ENCODE results near the gene ATXN10. TPM values are rescaled to one million over a fixed set of nuclear protein-coding genes. Genes with fewer than 3 reads are reported as not detected.

ATXN10 gene
- total and polyA plus RNA-seq, 2 experiments from 2014 or later: 99.0 to 163 TPM

DNA sequence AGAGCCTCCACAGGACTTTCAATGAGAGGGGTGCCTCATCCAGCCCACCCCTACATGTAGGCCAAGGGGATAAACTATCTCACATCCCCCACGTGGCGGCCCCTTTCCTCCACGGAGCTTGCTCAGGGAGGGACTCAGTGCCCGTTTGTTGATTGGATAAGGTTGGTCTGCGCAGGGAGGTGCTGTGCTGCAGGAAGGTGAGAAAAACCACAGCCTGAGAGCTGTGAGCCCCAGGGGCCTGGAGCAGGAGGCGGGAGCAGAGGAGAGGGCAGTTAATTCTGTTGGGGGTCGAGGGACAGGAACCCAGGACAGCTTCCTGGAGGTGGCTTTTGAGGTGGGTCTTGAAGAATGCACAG lies 31.9 kb upstream of the ATXN10 start:
- Histone ChIP-seq H3K4me2 (no peak overlapping the region), H4K20me1 (replicated peaks; ENCODE audit: insufficient read depth) (no peaks in the 10 kb centered on the region), H3K9me2 (ENCODE audit: insufficient read depth) (no peaks in the 10 kb centered on the region), H3K27me3 (ENCODE audit: insufficient read depth) (peaks cover 5% of the 10 kb centered on the region), H3K4me1 (ENCODE audit: insufficient read depth) (peaks cover 6% of the 10 kb centered on the region), H2AFZ (peak overlapping the region; percentile 28; the same call in 1 of the 2 replicates), H3K79me2 (replicated peaks; ENCODE audit: insufficient read depth) (no peaks in the 10 kb centered on the region), H3F3A (replicated peaks; ENCODE audit: low read depth) (no peaks in the 10 kb centered on the region), H3K27ac (ENCODE audit: low read depth) (no peak overlapping the region), H3K36me3 (ENCODE audit: insufficient read depth) (no peaks in the 10 kb centered on the region), H3K4me3 (no peak overlapping the region)
- Mint-ChIP-seq H3K27ac (peak overlapping the region; percentile 18; the same call in 1 of the 2 replicates), H3K36me3 (ENCODE audit: low read depth) (no peaks in the 10 kb centered on the region), H3K4me1 (peaks cover 20% of the 10 kb centered on the region), H3K4me3 (no peak overlapping the region), H3K27me3 (ENCODE audit: insufficient read depth, low read depth, poor library complexity) (peaks cover 16% of the 10 kb centered on the region), H3K9me3 (no peaks in the 10 kb centered on the region)
- DNase-seq (ENCODE audit: low spot score) (no peak), ATAC-seq (no peak; the same call in 1 of the 3 replicates)
- TF ChIP-seq EZH2 (IDR thresholded peaks at IDR 0.05; ENCODE audit: low read depth, unreplicated experiment) (no peak), STAT1 (IDR thresholded peaks at IDR 0.05; ENCODE audit: unreplicated experiment) (no peak), NANOG (IDR thresholded peaks at IDR 0.05; ENCODE audit: borderline replicate concordance) (no peak), JUNB (IDR thresholded peaks at IDR 0.05; ENCODE audit: unreplicated experiment) (no peak), ZNF331 (CRISPR knock-in tag; IDR thresholded peaks at IDR 0.05; ENCODE audit: low read depth) (no peak), POLR2AphosphoS5 (IDR thresholded peaks at IDR 0.05; ENCODE audit: low read depth) (no peak)
- TF ChIP-seq, protein P1, sequence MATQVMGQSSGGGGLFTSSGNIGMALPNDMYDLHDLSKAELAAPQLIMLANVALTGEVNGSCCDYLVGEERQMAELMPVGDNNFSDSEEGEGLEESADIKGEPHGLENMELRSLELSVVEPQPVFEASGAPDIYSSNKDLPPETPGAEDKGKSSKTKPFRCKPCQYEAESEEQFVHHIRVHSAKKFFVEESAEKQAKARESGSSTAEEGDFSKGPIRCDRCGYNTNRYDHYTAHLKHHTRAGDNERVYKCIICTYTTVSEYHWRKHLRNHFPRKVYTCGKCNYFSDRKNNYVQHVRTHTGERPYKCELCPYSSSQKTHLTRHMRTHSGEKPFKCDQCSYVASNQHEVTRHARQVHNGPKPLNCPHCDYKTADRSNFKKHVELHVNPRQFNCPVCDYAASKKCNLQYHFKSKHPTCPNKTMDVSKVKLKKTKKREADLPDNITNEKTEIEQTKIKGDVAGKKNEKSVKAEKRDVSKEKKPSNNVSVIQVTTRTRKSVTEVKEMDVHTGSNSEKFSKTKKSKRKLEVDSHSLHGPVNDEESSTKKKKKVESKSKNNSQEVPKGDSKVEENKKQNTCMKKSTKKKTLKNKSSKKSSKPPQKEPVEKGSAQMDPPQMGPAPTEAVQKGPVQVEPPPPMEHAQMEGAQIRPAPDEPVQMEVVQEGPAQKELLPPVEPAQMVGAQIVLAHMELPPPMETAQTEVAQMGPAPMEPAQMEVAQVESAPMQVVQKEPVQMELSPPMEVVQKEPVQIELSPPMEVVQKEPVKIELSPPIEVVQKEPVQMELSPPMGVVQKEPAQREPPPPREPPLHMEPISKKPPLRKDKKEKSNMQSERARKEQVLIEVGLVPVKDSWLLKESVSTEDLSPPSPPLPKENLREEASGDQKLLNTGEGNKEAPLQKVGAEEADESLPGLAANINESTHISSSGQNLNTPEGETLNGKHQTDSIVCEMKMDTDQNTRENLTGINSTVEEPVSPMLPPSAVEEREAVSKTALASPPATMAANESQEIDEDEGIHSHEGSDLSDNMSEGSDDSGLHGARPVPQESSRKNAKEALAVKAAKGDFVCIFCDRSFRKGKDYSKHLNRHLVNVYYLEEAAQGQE (IDR thresholded peaks at IDR 0.05; ENCODE audit: unreplicated experiment): no peak

GRCh38 chr22:45640291-45640940 lies 31.2 kb upstream of the ATXN10 start:
- no peaks in the 10 kb centered on the region for H4K20me1 ChIP-seq (replicated peaks; ENCODE audit: insufficient read depth)
- DNase-seq (ENCODE audit: low spot score): no peak
- H3K4me3 ChIP-seq: no peak overlapping the region
- no peaks in the 10 kb centered on the region for H3K79me2 ChIP-seq (replicated peaks; ENCODE audit: insufficient read depth)
- H2AFZ ChIP-seq: peak overlapping the region; percentile 28; the same call in 1 of the 2 replicates
- ATAC-seq: peak; percentile 31
- no peaks in the 10 kb centered on the region for H3F3A ChIP-seq (replicated peaks; ENCODE audit: low read depth)
- Mint-ChIP-seq H3K4me3 (no peak overlapping the region), H3K4me1 (peaks cover 20% of the 10 kb centered on the region), H3K9me3 (no peaks in the 10 kb centered on the region), H3K27me3 (ENCODE audit: insufficient read depth, low read depth, poor library complexity) (peaks cover 22% of the 10 kb centered on the region), H3K36me3 (ENCODE audit: low read depth) (no peaks in the 10 kb centered on the region), H3K27ac (no peak overlapping the region)
- H3K36me3 ChIP-seq (ENCODE audit: insufficient read depth): no peaks in the 10 kb centered on the region
- no peak overlapping the region for H3K27ac ChIP-seq (ENCODE audit: low read depth)
- H3K4me1 ChIP-seq (ENCODE audit: insufficient read depth): peaks cover 6% of the 10 kb centered on the region
- H3K27me3 ChIP-seq (ENCODE audit: insufficient read depth): peaks cover 11% of the 10 kb centered on the region
- H3K4me2 ChIP-seq: no peak overlapping the region
- no peaks in the 10 kb centered on the region for H3K9me2 ChIP-seq (ENCODE audit: insufficient read depth)
- TF ChIP-seq, protein P2, sequence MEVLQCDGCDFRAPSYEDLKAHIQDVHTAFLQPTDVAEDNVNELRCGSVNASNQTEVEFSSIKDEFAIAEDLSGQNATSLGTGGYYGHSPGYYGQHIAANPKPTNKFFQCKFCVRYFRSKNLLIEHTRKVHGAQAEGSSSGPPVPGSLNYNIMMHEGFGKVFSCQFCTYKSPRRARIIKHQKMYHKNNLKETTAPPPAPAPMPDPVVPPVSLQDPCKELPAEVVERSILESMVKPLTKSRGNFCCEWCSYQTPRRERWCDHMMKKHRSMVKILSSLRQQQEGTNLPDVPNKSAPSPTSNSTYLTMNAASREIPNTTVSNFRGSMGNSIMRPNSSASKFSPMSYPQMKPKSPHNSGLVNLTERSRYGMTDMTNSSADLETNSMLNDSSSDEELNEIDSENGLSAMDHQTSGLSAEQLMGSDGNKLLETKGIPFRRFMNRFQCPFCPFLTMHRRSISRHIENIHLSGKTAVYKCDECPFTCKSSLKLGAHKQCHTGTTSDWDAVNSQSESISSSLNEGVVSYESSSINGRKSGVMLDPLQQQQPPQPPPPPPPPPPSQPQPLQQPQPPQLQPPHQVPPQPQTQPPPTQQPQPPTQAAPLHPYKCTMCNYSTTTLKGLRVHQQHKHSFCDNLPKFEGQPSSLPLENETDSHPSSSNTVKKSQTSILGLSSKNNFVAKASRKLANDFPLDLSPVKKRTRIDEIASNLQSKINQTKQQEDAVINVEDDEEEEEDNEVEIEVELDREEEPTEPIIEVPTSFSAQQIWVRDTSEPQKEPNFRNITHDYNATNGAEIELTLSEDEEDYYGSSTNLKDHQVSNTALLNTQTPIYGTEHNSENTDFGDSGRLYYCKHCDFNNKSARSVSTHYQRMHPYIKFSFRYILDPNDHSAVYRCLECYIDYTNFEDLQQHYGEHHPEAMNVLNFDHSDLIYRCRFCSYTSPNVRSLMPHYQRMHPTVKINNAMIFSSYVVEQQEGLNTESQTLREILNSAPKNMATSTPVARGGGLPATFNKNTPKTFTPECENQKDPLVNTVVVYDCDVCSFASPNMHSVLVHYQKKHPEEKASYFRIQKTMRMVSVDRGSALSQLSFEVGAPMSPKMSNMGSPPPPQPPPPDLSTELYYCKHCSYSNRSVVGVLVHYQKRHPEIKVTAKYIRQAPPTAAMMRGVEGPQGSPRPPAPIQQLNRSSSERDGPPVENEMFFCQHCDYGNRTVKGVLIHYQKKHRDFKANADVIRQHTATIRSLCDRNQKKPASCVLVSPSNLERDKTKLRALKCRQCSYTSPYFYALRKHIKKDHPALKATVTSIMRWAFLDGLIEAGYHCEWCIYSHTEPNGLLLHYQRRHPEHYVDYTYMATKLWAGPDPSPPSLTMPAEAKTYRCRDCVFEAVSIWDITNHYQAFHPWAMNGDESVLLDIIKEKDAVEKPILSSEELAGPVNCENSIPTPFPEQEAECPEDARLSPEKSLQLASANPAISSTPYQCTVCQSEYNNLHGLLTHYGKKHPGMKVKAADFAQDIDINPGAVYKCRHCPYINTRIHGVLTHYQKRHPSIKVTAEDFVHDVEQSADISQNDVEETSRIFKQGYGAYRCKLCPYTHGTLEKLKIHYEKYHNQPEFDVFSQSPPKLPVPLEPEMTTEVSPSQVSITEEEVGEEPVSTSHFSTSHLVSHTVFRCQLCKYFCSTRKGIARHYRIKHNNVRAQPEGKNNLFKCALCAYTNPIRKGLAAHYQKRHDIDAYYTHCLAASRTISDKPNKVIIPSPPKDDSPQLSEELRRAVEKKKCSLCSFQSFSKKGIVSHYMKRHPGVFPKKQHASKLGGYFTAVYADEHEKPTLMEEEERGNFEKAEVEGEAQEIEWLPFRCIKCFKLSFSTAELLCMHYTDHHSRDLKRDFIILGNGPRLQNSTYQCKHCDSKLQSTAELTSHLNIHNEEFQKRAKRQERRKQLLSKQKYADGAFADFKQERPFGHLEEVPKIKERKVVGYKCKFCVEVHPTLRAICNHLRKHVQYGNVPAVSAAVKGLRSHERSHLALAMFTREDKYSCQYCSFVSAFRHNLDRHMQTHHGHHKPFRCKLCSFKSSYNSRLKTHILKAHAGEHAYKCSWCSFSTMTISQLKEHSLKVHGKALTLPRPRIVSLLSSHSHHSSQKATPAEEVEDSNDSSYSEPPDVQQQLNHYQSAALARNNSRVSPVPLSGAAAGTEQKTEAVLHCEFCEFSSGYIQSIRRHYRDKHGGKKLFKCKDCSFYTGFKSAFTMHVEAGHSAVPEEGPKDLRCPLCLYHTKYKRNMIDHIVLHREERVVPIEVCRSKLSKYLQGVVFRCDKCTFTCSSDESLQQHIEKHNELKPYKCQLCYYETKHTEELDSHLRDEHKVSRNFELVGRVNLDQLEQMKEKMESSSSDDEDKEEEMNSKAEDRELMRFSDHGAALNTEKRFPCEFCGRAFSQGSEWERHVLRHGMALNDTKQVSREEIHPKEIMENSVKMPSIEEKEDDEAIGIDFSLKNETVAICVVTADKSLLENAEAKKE (CRISPR knock-in tag; IDR thresholded peaks at IDR 0.05): no peak
- TF ChIP-seq ZNF114 (CRISPR knock-in tag; IDR thresholded peaks at IDR 0.05) (no peak), EZH2phosphoT487 (IDR thresholded peaks at IDR 0.05; ENCODE audit: unreplicated experiment) (no peak)

All from GM23338 (cell line).